IPS-15b (cell line): ENCODE measurements around the gene LRRC4C.
"Not testable (repeated sequence)": the region's sequence is repeated elsewhere in the genome, so short reads cannot be mapped to it uniquely, and the experiment has no call there.

Experiments used
- H3K27me3 ChIP-seq: one replicate; pipeline ENCODE4 v1.6.1; 2013; ENCODE audit warnings: low read length; ENCODE audit not compliant: control insufficient read depth, insufficient read depth
- H3K36me3 ChIP-seq: one replicate; pipeline ENCODE4 v1.6.1; 2013; ENCODE audit warnings: low read length; ENCODE audit not compliant: control insufficient read depth, insufficient read depth
- H3K4me1 ChIP-seq: one replicate; pipeline ENCODE4 v1.6.1; 2013; ENCODE audit warnings: mild to moderate bottlenecking, low read length; ENCODE audit not compliant: control insufficient read depth, insufficient read depth
- H3K4me3 ChIP-seq: one replicate; pipeline ENCODE4 v1.5.1; 2013; ENCODE audit warnings: low read depth, low read length
- H3K9ac ChIP-seq: one replicate; pipeline ENCODE4 v1.6.1; 2013; ENCODE audit warnings: low read depth, mild to moderate bottlenecking, low read length
- H3K9me3 ChIP-seq: one replicate; pipeline ENCODE4 v1.6.1; 2013; ENCODE audit warnings: mild to moderate bottlenecking, low read length; ENCODE audit not compliant: control insufficient read depth, insufficient read depth

Gene LRRC4C

DNA sequence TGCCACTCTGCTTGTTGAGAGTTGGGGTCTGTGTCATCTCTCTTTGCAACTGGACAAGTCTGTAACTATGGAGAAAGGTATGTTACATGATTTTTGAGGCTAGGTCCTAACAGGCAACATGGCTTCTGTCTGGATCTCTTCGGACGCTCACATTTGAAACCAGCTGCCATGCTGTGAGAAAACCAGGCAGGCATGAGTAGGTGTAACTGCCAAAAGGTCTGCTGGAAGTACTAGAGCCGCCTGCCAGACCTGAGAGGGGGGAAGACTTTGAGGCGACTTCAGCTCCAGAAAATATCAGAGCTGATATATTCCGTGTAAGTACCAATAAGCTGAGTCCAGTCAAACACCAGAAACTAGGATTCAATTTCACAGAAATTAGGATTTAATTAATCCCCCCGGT, 579.5 kb downstream of the LRRC4C start:
- Histone ChIP-seq H3K36me3 (no peaks in the 10 kb centered on the region), H3K4me3 (no peak overlapping the region), H3K9ac (no peak overlapping the region), H3K9me3 (peaks cover 3% of the 10 kb centered on the region), H3K27me3 (no peaks in the 10 kb centered on the region), H3K4me1 (no peaks in the 10 kb centered on the region)

- H3K4me1 ChIP-seq: no peaks in the 10 kb centered on the region
- H3K9ac ChIP-seq: no peak overlapping the region
- no peaks in the 10 kb centered on the region for H3K27me3 ChIP-seq
- H3K4me3 ChIP-seq: no peak overlapping the region
- H3K36me3 ChIP-seq: no peaks in the 10 kb centered on the region
- H3K9me3 ChIP-seq: peaks cover 3% of the 10 kb centered on the region
Observed at GRCh38 chr11:40877981-40878380, 581.5 kb downstream of the LRRC4C start.

- H3K27me3 ChIP-seq: no peaks in the 10 kb centered on the region
- no peak overlapping the region for H3K4me3 ChIP-seq
- no peaks in the 10 kb centered on the region for H3K36me3 ChIP-seq
- H3K9me3 ChIP-seq: peaks cover 3% of the 10 kb centered on the region
- no peaks in the 10 kb centered on the region for H3K4me1 ChIP-seq
- H3K9ac ChIP-seq: no peak overlapping the region
Observed at GRCh38 chr11:40877256-40877655, 582.2 kb downstream of the LRRC4C start.

DNA sequence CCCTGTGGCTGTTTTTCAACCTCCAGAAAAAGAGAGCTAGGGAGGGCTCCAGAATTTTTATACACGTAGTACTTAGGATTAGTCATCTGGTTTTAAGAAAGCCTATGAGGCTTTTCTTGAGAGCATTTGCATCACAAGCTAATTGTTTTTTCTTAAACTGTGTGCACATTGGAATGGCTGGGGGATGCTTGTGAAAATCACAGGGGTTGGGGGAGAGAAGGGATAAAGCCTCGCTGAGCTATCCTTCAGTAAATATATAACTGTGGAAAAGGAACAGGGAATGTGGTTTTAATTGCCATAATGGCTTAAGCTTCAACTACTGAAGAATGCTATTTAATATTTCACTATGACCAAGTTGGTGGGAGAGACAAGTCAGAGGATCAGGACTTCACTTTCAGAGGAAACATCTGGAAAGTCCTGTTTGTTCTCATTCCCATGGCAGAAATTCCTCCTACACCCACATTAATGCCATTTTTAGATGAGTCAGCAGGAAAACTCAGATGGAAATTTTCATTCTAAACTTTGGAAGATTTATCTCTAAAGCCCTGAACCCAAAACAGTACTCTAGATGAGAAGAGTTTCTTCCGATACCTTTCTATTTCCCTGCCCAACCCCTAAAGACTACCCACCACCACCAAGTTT, 591.3 kb downstream of the LRRC4C start:
- no peaks in the 10 kb centered on the region for H3K4me1 ChIP-seq
- H3K27me3 ChIP-seq: no peaks in the 10 kb centered on the region
- H3K36me3 ChIP-seq: no peaks in the 10 kb centered on the region
- no peaks in the 10 kb centered on the region for H3K9me3 ChIP-seq
- H3K9ac ChIP-seq: no peak overlapping the region
- H3K4me3 ChIP-seq: no peak overlapping the region

GRCh38 chr11:40857754-40858153, 601.7 kb downstream of the LRRC4C start:
- H3K4me1 ChIP-seq, H3K27me3 ChIP-seq, H3K9ac ChIP-seq, H3K9me3 ChIP-seq, H3K4me3 ChIP-seq, H3K36me3 ChIP-seq: not testable (repeated sequence)

DNA sequence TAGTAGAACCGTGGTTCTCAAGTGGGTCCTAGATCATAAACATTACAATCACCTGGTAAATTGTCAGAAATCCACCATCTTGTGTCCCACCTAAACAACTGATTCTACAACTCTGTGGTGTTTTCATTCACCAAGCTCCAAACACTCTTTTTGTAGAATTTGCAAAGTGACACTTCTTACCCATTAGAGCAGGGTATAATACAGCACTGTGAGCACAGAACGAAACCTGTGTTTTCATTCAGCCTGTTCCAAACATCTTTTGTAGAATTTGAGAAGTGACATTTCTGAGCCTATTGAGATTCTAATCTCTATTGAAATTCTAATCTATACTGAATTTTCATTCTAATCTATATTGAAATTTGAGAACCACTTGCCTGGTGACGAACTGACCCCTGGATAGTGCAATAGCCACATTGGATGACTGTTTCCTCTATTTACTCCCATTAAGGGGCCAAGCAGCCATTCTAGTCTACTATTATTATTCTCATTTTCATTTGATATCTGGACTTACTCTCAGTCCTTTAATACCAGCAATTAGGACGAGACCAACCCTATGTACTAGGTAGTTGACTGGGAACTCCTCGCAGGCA, 616.6 kb downstream of the LRRC4C start:
- Histone ChIP-seq H3K9me3 (no peaks in the 10 kb centered on the region), H3K4me1 (peaks cover 4% of the 10 kb centered on the region), H3K36me3 (no peaks in the 10 kb centered on the region), H3K9ac (no peak overlapping the region), H3K27me3 (no peaks in the 10 kb centered on the region), H3K4me3 (no peak overlapping the region)

DNA sequence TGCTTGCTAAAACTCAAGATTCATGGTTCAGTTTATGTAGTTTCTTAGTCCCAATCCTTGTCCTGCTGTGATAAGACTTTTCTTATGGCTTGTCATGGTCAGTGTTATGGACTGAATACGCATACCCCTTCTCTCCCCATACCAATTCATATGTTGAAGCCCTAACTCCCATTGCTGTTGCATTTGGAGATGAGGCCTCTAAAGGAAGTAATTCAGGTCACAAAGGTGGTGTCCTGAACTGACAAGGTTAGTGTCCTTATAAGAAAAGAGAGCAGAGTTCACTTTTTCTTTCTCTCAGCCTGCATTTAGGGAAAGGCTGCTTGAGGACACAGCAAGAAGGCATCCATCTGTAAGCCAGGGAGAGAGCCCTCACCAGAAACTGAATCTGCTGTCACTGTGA, 618.2 kb downstream of the LRRC4C start:
- no peaks in the 10 kb centered on the region for H3K9me3 ChIP-seq
- H3K27me3 ChIP-seq: no peaks in the 10 kb centered on the region
- no peak overlapping the region for H3K9ac ChIP-seq
- peaks cover 4% of the 10 kb centered on the region for H3K4me1 ChIP-seq
- H3K36me3 ChIP-seq: no peaks in the 10 kb centered on the region
- no peak overlapping the region for H3K4me3 ChIP-seq

GRCh38 chr11:40838181-40838683, 621.2 kb downstream of the LRRC4C start:
- Histone ChIP-seq H3K9me3 (no peaks in the 10 kb centered on the region), H3K27me3 (no peaks in the 10 kb centered on the region), H3K4me1 (peaks cover 4% of the 10 kb centered on the region), H3K4me3 (no peak overlapping the region), H3K9ac (no peak overlapping the region), H3K36me3 (no peaks in the 10 kb centered on the region)

GRCh38 chr11:40827116-40827515, 632.3 kb downstream of the LRRC4C start:
- H3K4me1 ChIP-seq: no peaks in the 10 kb centered on the region
- H3K9me3 ChIP-seq: no peaks in the 10 kb centered on the region
- H3K27me3 ChIP-seq: no peaks in the 10 kb centered on the region
- no peak overlapping the region for H3K9ac ChIP-seq
- H3K36me3 ChIP-seq: no peaks in the 10 kb centered on the region
- H3K4me3 ChIP-seq: no peak overlapping the region

GRCh38 chr11:40826601-40827000, 632.9 kb downstream of the LRRC4C start:
- Histone ChIP-seq H3K4me3 (no peak overlapping the region), H3K4me1 (no peaks in the 10 kb centered on the region), H3K9ac (no peak overlapping the region), H3K36me3 (no peaks in the 10 kb centered on the region), H3K27me3 (no peaks in the 10 kb centered on the region), H3K9me3 (no peaks in the 10 kb centered on the region)

GRCh38 chr11:40825201-40825834, 634.1 kb downstream of the LRRC4C start:
- Histone ChIP-seq H3K36me3 (no peaks in the 10 kb centered on the region), H3K4me3 (no peak overlapping the region), H3K9me3 (no peaks in the 10 kb centered on the region), H3K27me3 (no peaks in the 10 kb centered on the region), H3K4me1 (no peaks in the 10 kb centered on the region), H3K9ac (no peak overlapping the region)

- no peak overlapping the region for H3K9ac ChIP-seq
- H3K27me3 ChIP-seq: no peaks in the 10 kb centered on the region
- H3K4me3 ChIP-seq: no peak overlapping the region
Observed at GRCh38 chr11:40819230-40819629, 640.2 kb downstream of the LRRC4C start.

More at GRCh38 chr11:40819230-40819629, 640.2 kb downstream of the LRRC4C start:
- no peaks in the 10 kb centered on the region for H3K4me1 ChIP-seq
- no peaks in the 10 kb centered on the region for H3K9me3 ChIP-seq
- no peaks in the 10 kb centered on the region for H3K36me3 ChIP-seq
